Skeletal muscle tissue (tissue), 4 donors: ENCODE measurements around the gene PAXX. TPM values are rescaled to one million over a fixed set of nuclear protein-coding genes. Genes with fewer than 3 reads are reported as not detected.

Experiments
- H3K27ac ChIP-seq: one replicate; pipeline ENCODE4 v1.7.0; 2013; ENCODE audit warnings: mild to moderate bottlenecking, low read depth, low read length, inconsistent platforms
- H3K27me3 ChIP-seq, 3 donors: one replicate each; pipeline ENCODE4 v1.7.0; 2013; ENCODE audit warnings: low read length in 3 of 3; ENCODE audit not compliant: control insufficient read depth in 3 of 3, insufficient read depth in 3 of 3
- H3K36me3 ChIP-seq, 3 donors: one replicate each; pipeline ENCODE4 v1.7.0; 2013; ENCODE audit warnings: low read length in 3 of 3; ENCODE audit not compliant: control insufficient read depth in 3 of 3, insufficient read depth in 3 of 3
- H3K4me1 ChIP-seq, 3 donors: one replicate each; pipeline ENCODE4 v1.7.0; 2013; ENCODE audit warnings: low read length in 3 of 3, mild to moderate bottlenecking in 3 of 3; ENCODE audit not compliant: control insufficient read depth in 3 of 3, insufficient read depth in 3 of 3
- H3K4me3 ChIP-seq, 3 donors: one replicate each; pipeline ENCODE4 v1.7.0; 2013; ENCODE audit warnings: low read length in 3 of 3
- H3K9ac ChIP-seq, 3 donors: one replicate each; pipeline ENCODE4 v1.7.0; 2013; ENCODE audit warnings: low read length in 3 of 3, mild to moderate bottlenecking in 3 of 3, moderate library complexity in 2 of 3, low read depth in 1 of 3
- H3K9me3 ChIP-seq, 3 donors: one replicate each; pipeline ENCODE4 v1.7.0; 2013; ENCODE audit warnings: low read length in 3 of 3; ENCODE audit not compliant: control insufficient read depth in 3 of 3
- total RNA-seq: library from RNA; depleted of rRNA; stranded (reverse); fragments of >200 nt; gene quantifications from one replicate; pipeline ENCODE4 v1.2.3, GENCODE V29; 2014
- donor health status: Osteomylitis.

Gene PAXX
- total RNA-seq, 1 donor from 2014 or later = 2.1 TPM

GRCh38 chr9:137016436-137016835 lies 24.2 kb downstream of the PAXX start:
- Histone ChIP-seq H3K9ac (no peak overlapping the region), H3K27ac (no peak overlapping the region), H3K27me3 (no peaks in the 10 kb centered on the region), H3K9me3 (no peaks in the 10 kb centered on the region), H3K4me3 (no peak overlapping the region), H3K36me3 (peaks cover 24 to 33% (median 27%) of the 10 kb centered on the region in 3 donors), H3K4me1 (no peaks in the 10 kb centered on the region)

- Histone ChIP-seq H3K9ac (no peak overlapping the region), H3K4me3 (no peak overlapping the region), H3K36me3 (peaks cover 21 to 31% (median 25%) of the 10 kb centered on the region in 3 donors), H3K4me1 (no peaks in the 10 kb centered on the region), H3K27ac (no peak overlapping the region), H3K27me3 (no peaks in the 10 kb centered on the region), H3K9me3 (no peaks in the 10 kb centered on the region)
These were observed 24.8 kb downstream of the PAXX start for GRCh38 chr9:137017071-137017470.

- H3K36me3 ChIP-seq = peaks cover 19 to 27% (median 20%) of the 10 kb centered on the region in 3 donors
These were observed 25.7 kb downstream of the PAXX start for GRCh38 chr9:137017791-137018497.

GRCh38 chr9:137018761-137019559 lies 26.7 kb downstream of the PAXX start:
- Histone ChIP-seq H3K4me1 (no peaks in the 10 kb centered on the region), H3K27me3 (no peaks in the 10 kb centered on the region), H3K36me3 (peaks cover 19 to 25% (median 19%) of the 10 kb centered on the region in 3 donors), H3K4me3 (no peak overlapping the region), H3K27ac (no peak overlapping the region), H3K9ac (no peak overlapping the region), H3K9me3 (no peaks in the 10 kb centered on the region)

More at GRCh38 chr9:137017791-137018497, 25.7 kb downstream of the PAXX start:
- H3K9me3 ChIP-seq = no peaks in the 10 kb centered on the region
- H3K9ac ChIP-seq = no peak overlapping the region
- no peak overlapping the region for H3K4me3 ChIP-seq
- H3K27me3 ChIP-seq = no peaks in the 10 kb centered on the region
- no peaks in the 10 kb centered on the region for H3K4me1 ChIP-seq
- no peak overlapping the region for H3K27ac ChIP-seq

- H3K27ac ChIP-seq = no peak overlapping the region
- H3K36me3 ChIP-seq = peaks cover 12 to 19% (median 17%) of the 10 kb centered on the region in 3 donors
- no peaks in the 10 kb centered on the region for H3K4me1 ChIP-seq
- H3K9ac ChIP-seq = no peak overlapping the region
- no peaks in the 10 kb centered on the region for H3K27me3 ChIP-seq
- H3K9me3 ChIP-seq = no peaks in the 10 kb centered on the region
- H3K4me3 ChIP-seq = no peak overlapping the region
These were observed 27.9 kb downstream of the PAXX start for GRCh38 chr9:137019891-137020683.

GRCh38 chr9:137020771-137021567 lies 28.7 kb downstream of the PAXX start:
- no peak overlapping the region for H3K27ac ChIP-seq
- no peaks in the 10 kb centered on the region for H3K9me3 ChIP-seq
- peaks cover 0 to 4% (median 2%) of the 10 kb centered on the region in 3 donors for H3K4me1 ChIP-seq
- H3K36me3 ChIP-seq = peaks cover 7 to 13% (median 13%) of the 10 kb centered on the region in 3 donors
- H3K9ac ChIP-seq = no peak overlapping the region
- H3K4me3 ChIP-seq = no peak overlapping the region
- H3K27me3 ChIP-seq = no peaks in the 10 kb centered on the region

- Histone ChIP-seq H3K9ac (no peak overlapping the region), H3K9me3 (no peaks in the 10 kb centered on the region), H3K4me3 (no peak overlapping the region), H3K36me3 (peaks cover 7 to 9% (median 8%) of the 10 kb centered on the region in 3 donors), H3K27ac (no peak overlapping the region), H3K27me3 (no peaks in the 10 kb centered on the region), H3K4me1 (peaks cover 4 to 10% (median 6%) of the 10 kb centered on the region in 3 donors)
These were observed 29.4 kb downstream of the PAXX start for GRCh38 chr9:137021568-137021978.

GRCh38 chr9:137021979-137022661 lies 29.9 kb downstream of the PAXX start:
- no peak overlapping the region for H3K9ac ChIP-seq

GRCh38 chr9:137022662-137023008 lies 30.4 kb downstream of the PAXX start:
- Histone ChIP-seq H3K9me3 (no peaks in the 10 kb centered on the region), H3K4me3 (no peak overlapping the region), H3K36me3 (peaks cover 0 to 3% (median 2%) of the 10 kb centered on the region in 3 donors), H3K27me3 (no peaks in the 10 kb centered on the region), H3K27ac (no peak overlapping the region), H3K4me1 (peaks cover 15 to 20% (median 16%) of the 10 kb centered on the region in 3 donors), H3K9ac (no peak overlapping the region)

More at GRCh38 chr9:137021979-137022661, 29.9 kb downstream of the PAXX start:
- Histone ChIP-seq H3K4me3 (no peak overlapping the region), H3K36me3 (peaks cover 1 to 6% (median 5%) of the 10 kb centered on the region in 3 donors), H3K27ac (no peak overlapping the region), H3K4me1 (peaks cover 10 to 15% (median 11%) of the 10 kb centered on the region in 3 donors), H3K27me3 (no peaks in the 10 kb centered on the region), H3K9me3 (no peaks in the 10 kb centered on the region)
